IPS DF 19.7 (cell line): ENCODE measurements around the gene PTGIS.

ENCODE experiments used
- DNase-seq: peaks from one replicate; pipeline ENCODE4 v3.0.0-alpha.2; 2013; ENCODE audit warnings: low read depth, low spot score

The PTGIS gene

GRCh38 chr20:49560186-49560585 lies 7.8 kb downstream of the PTGIS start:
- DNase-seq: no peak

GRCh38 chr20:49559411-49560081 lies 8.4 kb downstream of the PTGIS start:
- no peak for DNase-seq

GRCh38 chr20:49558826-49559225 lies 9.1 kb downstream of the PTGIS start:
- DNase-seq: no peak

- no peak for DNase-seq
These were observed 10.5 kb downstream of the PTGIS start for GRCh38 chr20:49557449-49557848.

- no peak for DNase-seq
These were observed 11.3 kb downstream of the PTGIS start for GRCh38 chr20:49556621-49557020.

- DNase-seq: no peak
These were observed 18.0 kb downstream of the PTGIS start for GRCh38 chr20:49549801-49550551.

- DNase-seq: no peak
These were observed 19.5 kb downstream of the PTGIS start for GRCh38 chr20:49548371-49548947.

- no peak for DNase-seq
These were observed 22.4 kb downstream of the PTGIS start for GRCh38 chr20:49545572-49545971.

GRCh38 chr20:49544535-49544934 lies 23.4 kb downstream of the PTGIS start:
- no peak for DNase-seq

- DNase-seq: no peak
These were observed 24.0 kb downstream of the PTGIS start for GRCh38 chr20:49543858-49544437.

- no peak for DNase-seq
These were observed 24.7 kb downstream of the PTGIS start for GRCh38 chr20:49543071-49543857.

GRCh38 chr20:49542514-49542991 lies 25.4 kb downstream of the PTGIS start:
- no peak for DNase-seq

GRCh38 chr20:49541733-49542513 lies 26.0 kb downstream of the PTGIS start:
- peak; percentile 63 for DNase-seq

GRCh38 chr20:49540687-49541435 lies 27.1 kb downstream of the PTGIS start:
- no peak for DNase-seq

- no peak for DNase-seq
These were observed 27.7 kb downstream of the PTGIS start for GRCh38 chr20:49540232-49540620.

GRCh38 chr20:49539481-49540231 lies 28.3 kb downstream of the PTGIS start:
- no peak for DNase-seq

- no peak for DNase-seq
These were observed 29.0 kb downstream of the PTGIS start for GRCh38 chr20:49538950-49539349.

- no peak for DNase-seq
These were observed 33.7 kb downstream of the PTGIS start for GRCh38 chr20:49534255-49534712.

GRCh38 chr20:49532285-49532946 lies 35.5 kb downstream of the PTGIS start:
- no peak for DNase-seq
